Thyroid gland (tissue), 4 donors: Measurements from ENCODE around the gene DAAM2.

Experiments
- POLR2A ChIP-seq, 2 donors: fragments of 450-650 bp; IDR thresholded peaks; one replicate each; pipeline ENCODE4 v1.6.1; 2017; ENCODE audit warnings: antibody characterized with exemption in 2 of 2, mild to moderate bottlenecking in 2 of 2, moderate library complexity in 1 of 2
- TF ChIP-seq, protein P1 (sequence below), 6 experiments: fragments of 200-600 bp in 3 of 6; fragments of 450-650 bp in 3 of 6; sonication (generic) in 3 of 6; IDR thresholded peaks; one replicate each; pipeline ENCODE4 v1.5.1; 2016 to 2019; ENCODE audit warnings: antibody characterized with exemption in 6 of 6, mild to moderate bottlenecking in 2 of 6, inconsistent platforms in 1 of 6, moderate library complexity in 1 of 6

DNA sequence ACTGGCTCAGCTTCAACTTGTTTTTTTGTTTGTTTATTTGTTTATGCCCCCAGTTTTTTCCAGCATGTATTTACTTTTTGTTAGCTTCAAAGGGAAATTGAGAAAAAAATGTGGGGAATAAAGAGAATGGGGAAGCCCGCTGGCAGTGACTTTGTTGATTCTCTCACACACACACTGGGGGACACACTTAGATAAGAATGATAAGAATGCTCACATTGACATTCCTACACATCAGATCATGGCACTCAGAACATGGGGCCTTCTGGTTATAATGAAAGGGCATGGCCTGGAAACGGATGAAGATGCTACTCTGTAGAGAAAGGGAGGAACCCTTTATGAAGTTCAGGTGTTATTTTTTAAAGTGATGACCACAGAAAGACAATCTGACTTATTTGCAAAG, 15.6 kb upstream of the DAAM2 start:
- TF ChIP-seq, protein P1, sequence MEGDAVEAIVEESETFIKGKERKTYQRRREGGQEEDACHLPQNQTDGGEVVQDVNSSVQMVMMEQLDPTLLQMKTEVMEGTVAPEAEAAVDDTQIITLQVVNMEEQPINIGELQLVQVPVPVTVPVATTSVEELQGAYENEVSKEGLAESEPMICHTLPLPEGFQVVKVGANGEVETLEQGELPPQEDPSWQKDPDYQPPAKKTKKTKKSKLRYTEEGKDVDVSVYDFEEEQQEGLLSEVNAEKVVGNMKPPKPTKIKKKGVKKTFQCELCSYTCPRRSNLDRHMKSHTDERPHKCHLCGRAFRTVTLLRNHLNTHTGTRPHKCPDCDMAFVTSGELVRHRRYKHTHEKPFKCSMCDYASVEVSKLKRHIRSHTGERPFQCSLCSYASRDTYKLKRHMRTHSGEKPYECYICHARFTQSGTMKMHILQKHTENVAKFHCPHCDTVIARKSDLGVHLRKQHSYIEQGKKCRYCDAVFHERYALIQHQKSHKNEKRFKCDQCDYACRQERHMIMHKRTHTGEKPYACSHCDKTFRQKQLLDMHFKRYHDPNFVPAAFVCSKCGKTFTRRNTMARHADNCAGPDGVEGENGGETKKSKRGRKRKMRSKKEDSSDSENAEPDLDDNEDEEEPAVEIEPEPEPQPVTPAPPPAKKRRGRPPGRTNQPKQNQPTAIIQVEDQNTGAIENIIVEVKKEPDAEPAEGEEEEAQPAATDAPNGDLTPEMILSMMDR (IDR thresholded peaks at IDR 0.05), result no peak
- no peak for TF ChIP-seq POLR2A (IDR thresholded peaks at IDR 0.05)
